NK-92 treated with Interleukin-12 subunit alpha and Interleukin-12 subunit beta, amount 100 ng/mL, for 24 hours (cell line): ENCODE measurements around the gene CMYA5.
"Not testable (repeated sequence)": the region's sequence is repeated elsewhere in the genome, so short reads cannot be mapped to it uniquely, and the experiment has no call there.

Experiments
- DNase-seq: peaks from one replicate; lab custom pipeline; 2025; lab: John Stamatoyannopoulos, UW

The CMYA5 gene

GRCh38 chr5:79689541-79690466, at the start of gene CMYA5:
Gene CMYA5, plus strand, starts transcription at chr5:79689836. Its CDS starts 72 bp downstream, at chr5:79689908.
- no peak for DNase-seq

DNA sequence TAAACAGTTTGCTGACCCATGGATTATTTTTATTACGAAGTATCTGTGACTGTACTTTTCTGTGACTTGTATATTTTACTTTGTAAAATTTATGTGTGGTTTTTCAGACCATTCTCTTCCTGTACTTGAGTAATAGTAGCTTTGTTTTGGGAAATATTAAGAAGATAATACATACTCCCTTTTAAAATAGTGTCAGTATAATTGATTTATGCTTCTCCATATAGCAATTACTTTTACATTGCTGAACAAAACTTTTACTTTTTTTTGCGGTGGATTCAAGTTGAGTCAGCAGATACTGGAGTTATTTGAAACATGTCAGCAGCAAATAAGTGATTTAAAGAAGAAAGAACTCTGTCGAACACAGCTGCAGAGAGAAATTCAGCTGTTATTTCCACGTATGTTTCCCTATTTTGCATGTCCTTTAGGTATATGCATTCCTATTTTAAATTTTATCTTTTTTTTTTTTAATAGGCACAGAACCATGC, 49.0 kb upstream of the CMYA5 start:
- DNase-seq: no peak

GRCh38 chr5:79641414-79641813, 48.2 kb upstream of the CMYA5 start:
- DNase-seq: no peak

DNA sequence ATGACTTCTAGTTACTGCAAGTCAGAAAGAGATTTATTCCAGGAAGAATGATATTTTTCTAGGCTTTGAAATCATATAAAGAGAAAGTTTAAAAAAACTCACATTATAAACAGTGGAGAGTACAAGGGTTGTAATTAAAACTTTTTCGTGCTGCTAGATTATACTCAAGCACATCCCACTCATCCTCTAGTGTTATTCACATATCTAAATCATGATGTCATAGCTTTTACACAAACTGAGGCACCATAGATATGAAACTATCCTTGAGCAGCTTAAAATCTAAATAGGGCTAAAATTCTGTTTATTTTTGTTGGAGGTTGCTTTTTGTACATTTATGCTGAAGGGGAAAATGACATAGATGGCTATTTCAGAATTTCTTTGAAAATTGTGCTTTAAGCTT, 47.4 kb upstream of the CMYA5 start:
- DNase-seq: no peak

DNA sequence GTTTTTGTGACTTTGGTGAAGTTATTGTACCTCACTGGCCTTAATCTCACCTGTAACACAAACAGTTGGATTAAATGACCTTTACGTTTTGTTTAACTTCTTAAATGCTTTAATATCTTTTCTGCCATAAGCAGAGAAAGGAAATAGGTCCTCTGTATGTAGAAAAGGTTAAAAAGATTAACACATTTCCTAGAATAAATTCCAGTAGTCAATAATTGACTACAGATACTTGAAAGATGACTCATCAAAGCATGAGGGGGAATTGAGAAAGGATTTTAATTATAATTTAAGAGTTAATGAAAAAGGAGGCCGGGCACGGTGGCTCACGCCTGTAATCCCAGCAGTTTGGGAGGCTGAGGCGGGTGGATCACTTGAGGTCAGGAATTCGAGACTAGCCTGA, 35.8 kb upstream of the CMYA5 start:
- no peak for DNase-seq

GRCh38 chr5:79663212-79663611, 26.4 kb upstream of the CMYA5 start:
- no peak for DNase-seq

GRCh38 chr5:79666758-79667157, 22.9 kb upstream of the CMYA5 start:
- no peak for DNase-seq

DNA sequence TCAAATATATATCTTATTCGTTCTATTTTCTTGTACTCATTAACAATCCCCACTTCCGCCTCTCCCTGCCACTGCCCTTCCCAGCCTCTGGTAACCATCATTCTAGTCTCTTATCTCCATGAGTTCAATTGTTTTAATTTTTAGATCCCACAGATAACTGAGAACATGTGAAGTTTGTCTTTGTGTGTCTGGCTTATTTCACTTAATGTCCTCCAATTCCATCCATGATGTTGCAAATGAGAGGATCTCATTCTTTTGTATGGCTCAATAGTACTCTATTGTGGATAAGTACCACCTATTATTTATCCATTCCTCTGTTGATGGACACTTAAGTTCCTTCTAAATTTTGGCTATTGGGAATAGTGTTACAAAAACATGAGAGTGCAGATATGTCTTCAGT, 17.2 kb upstream of the CMYA5 start:
- DNase-seq: no peak

GRCh38 chr5:79676354-79676753, 13.3 kb upstream of the CMYA5 start:
- DNase-seq: not testable (repeated sequence)

GRCh38 chr5:79682102-79682501, 7.5 kb upstream of the CMYA5 start:
- DNase-seq: not testable (repeated sequence)

DNA sequence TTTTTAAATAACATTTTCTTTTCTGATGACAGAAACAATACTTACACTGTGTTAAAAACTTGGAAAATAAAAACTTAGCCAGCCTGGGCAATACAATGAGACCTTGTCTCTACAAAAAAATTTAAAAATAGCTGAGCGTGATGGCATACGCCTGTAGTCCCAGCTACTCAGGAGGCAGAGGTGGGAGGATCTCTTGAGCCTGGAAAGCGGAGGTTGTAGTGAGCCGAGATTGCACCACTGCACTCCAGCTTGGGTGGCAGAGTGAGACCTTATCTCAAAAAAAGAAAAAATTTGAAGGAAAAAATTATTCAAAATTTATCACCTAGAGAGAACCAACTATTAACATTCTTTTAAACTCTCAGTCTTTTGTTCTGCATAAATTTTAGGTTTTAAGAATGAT, 4.9 kb upstream of the CMYA5 start:
- DNase-seq: no peak

- DNase-seq: no peak
Observed at GRCh38 chr5:79685627-79686026, 4.0 kb upstream of the CMYA5 start.

GRCh38 chr5:79686799-79687198, 2.8 kb upstream of the CMYA5 start:
- DNase-seq: no peak

DNA sequence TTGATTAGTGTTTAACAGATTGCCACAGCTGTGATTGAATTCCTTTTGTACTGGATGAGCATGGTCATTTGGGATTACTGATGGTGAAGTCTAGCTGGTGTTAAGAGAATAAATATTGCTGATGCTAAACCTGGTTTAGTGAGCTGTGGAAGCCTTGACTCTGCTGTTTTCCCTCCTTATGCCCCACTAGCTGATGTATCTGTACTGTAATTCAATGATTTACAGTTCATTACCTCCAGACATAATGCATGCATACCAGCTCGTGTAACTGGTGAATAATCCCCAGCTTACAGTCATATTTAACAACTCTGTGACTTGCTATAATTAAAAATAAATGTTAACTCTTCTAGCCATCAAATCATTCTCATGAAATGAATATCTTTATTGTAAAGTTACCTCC, 1.7 kb upstream of the CMYA5 start:
- DNase-seq: no peak

- DNase-seq: no peak
Observed at GRCh38 chr5:79691007-79691406, 1.4 kb downstream of the CMYA5 start.

DNA sequence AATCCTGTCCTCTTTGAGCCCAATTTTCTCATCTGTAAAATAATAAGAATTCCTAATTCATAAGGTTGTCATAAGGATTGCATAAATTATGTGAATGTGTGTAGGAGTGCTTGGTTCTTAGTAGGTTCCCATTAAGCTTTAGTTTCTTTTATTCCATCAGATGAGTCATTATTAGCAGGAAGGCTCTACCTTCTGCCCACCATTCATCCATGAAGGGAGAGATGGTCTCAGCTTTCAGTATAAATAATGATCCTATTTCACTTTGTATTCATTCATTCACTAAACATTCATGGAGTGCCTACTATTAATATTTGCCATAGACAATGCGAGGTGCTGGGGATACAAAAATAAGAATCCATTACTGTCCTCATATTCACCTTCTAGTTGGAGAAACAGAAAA, 3.0 kb downstream of the CMYA5 start:
- no peak for DNase-seq

DNA sequence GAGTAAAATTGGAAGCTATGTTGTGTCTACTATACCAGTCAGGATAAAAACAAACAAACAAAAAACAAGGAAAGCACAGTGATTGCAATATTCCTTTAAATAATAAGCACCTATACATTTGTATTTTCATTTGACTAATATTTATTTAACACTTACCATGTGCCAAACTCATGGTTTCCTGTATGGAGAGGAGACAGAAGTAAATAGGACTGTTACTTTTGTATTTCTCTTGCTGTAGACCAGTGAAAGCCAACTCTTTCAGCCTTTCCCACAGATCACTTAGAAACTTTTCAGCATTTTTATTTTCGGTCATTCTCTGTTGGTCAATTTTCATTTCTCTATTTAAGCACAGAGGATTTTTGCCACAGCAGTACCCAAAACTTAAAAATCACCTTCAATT, 4.5 kb downstream of the CMYA5 start:
- DNase-seq: no peak

GRCh38 chr5:79694652-79695051, 5.0 kb downstream of the CMYA5 start:
- no peak for DNase-seq

GRCh38 chr5:79695526-79695925, 5.9 kb downstream of the CMYA5 start:
- no peak for DNase-seq

- DNase-seq: no peak
Observed at GRCh38 chr5:79697222-79698170, 7.9 kb downstream of the CMYA5 start.

GRCh38 chr5:79699763-79700400, 10.2 kb downstream of the CMYA5 start:
- DNase-seq: no peak
